Activated T-cell treated with anti-CD3 and anti-CD28 coated beads, Interleukin-2, amount 50 U/mL, for 1 hour (primary cell): Measurements from ENCODE around the gene NSA2.

Source experiments
- DNase-seq: peaks from one replicate; pipeline ENCODE4 v3.0.0-alpha.2; 2020

The NSA2 gene

DNA sequence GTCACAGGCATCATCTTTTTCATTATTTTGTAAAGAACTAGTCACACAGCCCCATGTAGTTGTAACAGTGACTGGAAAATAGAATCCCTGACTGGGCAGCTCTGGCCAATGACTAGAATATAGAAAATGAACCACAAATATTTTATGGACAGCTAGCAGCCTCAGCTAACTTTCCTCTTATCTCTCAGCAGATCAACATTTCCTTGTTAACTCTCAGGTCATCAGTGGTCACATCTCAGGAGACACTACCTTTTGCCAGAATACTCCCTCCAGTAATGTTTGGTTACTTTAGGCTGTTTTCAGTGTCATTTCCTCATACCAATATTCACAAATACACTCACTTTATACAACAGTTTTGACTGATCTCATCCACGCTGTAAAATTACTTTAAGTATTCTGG lies 55.2 kb downstream of the NSA2 start:
- no peak for DNase-seq

DNA sequence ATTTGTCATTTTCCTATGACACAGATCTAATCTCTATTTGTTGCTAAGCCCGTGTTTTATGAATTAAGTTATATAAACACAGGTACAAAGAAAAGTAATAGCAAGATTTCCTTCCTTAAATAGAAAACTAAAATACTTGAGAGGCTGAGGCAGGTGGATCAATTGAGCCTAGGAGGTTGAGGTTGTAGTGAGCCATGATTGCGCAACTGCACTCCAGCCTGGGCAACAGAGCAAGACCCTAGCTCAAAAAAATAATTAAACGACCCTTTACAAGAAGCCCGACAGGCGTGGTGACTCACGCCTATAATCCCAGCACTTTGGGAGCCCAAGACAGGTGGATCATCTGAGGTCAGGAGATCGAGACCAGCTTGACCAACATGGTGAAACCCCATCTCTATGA lies 62.4 kb downstream of the NSA2 start:
- DNase-seq, result no peak
